ENCODE data around the gene ALAS2. TPM values are rescaled to one million over a fixed set of nuclear protein-coding genes. Genes with fewer than 3 reads are reported as not detected.
A peak's percentile ranks its signal among the peaks of the same experiment; 100 is the strongest.
"Not testable (repeated sequence)": the region's sequence is repeated elsewhere in the genome, so short reads cannot be mapped to it uniquely, and the experiment has no call there.

The ALAS2 gene
- polyA plus RNA-seq, 3 donors: 10.8 to 11.3 (median 11.0) TPM

GRCh38 chrX:55008571-55009358, 22.0 kb downstream of the ALAS2 start:
- DNase-seq: no peak

- DNase-seq: no peak
These were observed 23.1 kb downstream of the ALAS2 start for GRCh38 chrX:55007656-55008055.

GRCh38 chrX:55006827-55007621, 23.8 kb downstream of the ALAS2 start:
- no peak for DNase-seq

GRCh38 chrX:55005256-55005655, 25.5 kb downstream of the ALAS2 start:
- no peak for DNase-seq

DNA sequence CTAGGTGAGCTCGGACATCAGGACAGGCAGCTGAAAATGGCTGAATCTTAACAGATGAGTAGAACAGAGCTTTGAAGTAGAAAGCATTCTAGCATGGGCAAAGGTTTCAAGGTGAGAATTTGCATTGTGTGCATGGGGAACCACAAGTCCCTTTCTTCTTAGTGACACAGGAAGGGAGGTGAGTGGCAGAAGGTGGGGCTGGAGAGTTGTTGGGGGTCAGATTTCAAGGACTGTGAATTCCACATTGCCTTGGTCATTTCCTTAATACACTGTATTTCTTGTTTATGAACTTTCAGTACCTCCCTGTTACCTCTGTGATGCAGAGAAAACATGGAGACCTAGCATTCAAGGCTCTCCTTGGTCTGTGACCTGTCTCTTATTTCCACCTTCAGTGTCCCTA, 26.5 kb downstream of the ALAS2 start:
- DNase-seq: no peak

DNA sequence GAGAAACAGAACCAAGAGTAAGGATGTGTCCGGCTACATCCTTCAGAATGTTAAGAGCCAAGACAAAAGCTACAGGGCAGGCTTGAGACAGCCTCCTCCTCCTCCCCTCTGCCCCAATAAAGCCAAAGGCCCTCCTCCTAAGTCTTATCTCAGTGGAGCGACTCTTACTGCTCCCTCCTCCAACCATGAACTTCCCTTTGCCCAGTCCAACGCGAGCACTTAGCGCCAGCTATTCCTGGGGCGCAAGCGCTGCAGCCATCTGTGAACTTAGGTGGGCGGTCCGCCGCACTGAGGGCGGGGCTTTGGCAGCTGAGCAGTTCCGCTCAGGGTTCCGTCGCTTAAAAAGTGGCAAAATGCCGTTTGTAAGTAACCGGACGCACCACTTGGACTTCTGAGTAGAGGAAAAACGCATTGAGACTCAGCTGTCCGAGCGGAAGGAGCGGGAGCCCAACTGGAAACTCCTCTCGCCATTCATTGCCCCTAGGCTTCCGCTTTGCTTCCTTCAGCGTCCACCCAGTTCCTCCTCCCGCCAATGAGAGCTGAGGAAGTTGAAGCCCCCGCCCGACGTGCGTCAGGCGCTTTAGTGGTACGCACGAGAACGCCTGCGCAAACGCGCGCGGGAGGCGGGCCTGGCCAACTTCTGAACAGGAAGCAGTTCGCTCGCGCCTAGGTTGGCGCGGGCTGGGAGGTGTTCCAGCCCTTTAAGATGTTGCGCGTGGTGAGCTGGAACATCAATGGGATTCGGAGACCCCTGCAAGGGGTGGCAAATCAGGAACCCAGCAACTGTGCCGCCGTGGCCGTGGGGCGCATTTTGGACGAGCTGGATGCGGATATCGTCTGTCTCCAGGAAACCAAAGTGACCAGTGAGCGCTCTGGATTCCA, 30.8 kb downstream of the ALAS2 start, which contains the start of gene APEX2:
Gene APEX2, plus strand, starts transcription at position 647 of the 882 bp plus-strand sequence. Its CDS starts 60 bp downstream, at position 707.
- peak; percentile 89 for DNase-seq

- DNase-seq: no peak
These were observed 35.2 kb downstream of the ALAS2 start for GRCh38 chrX:54995621-54996020.

DNA sequence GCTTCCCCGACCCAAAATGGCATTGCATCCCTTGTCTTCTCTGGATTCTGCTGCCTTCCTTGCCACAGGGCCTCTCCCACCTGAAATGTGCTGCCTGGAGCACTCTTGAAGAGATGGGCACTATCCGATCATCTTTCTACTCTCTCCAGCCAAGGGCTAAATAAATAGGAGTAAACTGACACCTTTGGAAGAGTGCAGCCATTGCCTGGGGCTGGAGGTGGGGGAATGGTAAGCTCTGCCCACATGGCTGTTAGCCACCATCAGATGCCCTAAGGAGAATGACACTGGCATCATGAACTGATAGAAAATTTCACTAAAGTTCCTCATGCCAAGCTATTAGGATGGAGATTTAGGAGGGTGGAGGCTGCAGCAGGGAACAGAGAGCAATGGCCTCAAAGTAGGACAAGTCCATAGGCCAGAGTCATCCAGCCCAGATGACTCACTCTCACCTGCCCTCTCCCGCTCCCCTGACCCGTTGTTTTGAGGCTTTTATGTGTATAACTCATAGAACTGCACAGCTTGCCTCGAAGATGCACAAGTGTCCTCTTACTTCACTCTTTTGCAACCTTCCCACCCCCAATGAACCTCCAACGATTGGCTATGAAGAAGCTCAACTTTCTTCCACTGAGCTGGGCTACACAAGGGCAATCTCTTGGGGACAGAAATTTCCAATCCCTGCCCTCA, 36.0 kb downstream of the ALAS2 start:
- DNase-seq: no peak

DNA sequence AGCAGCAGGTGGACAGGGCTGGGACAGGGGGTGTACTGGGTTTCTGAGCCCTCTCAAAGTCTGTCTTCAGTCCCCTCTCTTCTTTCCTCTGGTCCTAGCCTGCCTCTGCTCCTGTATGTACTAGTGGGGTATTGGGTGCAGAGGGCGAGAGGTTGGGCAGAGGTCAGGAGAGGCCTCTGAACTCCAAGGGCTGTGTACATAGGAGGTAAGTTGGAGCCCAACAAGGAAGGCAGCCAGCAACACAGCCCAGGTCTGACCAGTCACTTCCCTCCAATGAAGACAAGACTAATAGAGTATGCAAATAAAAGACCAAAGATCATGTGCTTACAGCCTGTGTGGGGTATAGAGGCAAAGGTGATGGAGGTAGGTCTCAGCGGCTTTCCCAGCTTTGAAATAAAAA, 36.7 kb downstream of the ALAS2 start, which contains the start of gene PFKFB1:
Gene PFKFB1, minus strand, starts transcription at position 90 of the 400 bp plus-strand sequence. CDS start 181 bp downstream, outside the sequence.
- DNase-seq: no peak

DNA sequence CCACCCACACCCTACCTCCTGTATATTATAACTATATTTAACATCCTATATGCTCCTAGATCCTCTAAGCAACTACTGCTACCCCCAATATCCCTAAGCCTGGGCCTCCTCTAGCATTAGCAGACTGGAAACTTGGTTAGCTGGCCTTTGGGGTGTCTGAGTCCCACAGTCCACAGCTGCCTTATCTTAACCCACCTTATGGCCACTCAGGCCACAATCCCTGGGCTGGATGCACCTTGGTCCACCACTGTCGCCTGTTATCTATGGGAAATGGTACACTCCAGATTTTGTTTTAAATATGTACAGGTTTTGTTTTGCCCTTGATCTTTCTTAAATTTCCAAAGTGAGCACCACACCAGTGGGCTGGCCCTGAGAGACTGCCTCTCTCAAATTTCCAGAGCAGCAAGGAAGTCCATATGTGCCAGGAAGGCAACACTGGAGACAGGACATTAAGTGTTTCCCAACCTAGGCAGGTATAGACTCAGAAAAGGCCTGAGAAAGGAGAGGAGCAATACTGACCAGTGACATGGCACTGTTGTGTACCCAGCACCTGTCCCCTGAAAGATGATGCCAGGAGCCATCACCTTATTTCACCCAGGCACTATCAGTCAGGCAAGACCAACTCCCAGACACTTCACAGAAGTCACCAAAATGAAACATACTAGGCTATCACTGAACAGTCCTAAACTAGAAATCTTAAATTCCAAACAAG, 37.7 kb downstream of the ALAS2 start:
- no peak for DNase-seq

GRCh38 chrX:54991706-54992105, 39.1 kb downstream of the ALAS2 start:
- DNase-seq: no peak

DNA sequence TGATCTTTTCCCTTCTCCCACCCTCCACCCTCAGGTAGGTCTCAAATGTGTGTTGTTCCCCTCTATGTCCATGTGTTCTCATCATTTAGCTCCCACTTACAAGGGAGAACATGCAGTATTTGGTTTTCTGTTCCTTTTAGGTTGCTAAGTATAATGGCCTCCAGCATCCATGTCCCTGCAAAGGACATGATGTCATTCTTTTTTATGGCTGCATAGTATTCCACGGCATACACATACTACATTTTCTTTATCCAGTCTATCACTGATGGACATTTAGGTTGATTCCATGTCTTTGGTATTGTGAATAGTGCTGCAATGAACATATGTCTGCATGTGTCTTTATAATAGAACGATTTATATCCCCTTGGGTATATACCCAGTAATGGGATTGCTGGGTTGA, 47.5 kb downstream of the ALAS2 start:
- DNase-seq: not testable (repeated sequence)

DNA sequence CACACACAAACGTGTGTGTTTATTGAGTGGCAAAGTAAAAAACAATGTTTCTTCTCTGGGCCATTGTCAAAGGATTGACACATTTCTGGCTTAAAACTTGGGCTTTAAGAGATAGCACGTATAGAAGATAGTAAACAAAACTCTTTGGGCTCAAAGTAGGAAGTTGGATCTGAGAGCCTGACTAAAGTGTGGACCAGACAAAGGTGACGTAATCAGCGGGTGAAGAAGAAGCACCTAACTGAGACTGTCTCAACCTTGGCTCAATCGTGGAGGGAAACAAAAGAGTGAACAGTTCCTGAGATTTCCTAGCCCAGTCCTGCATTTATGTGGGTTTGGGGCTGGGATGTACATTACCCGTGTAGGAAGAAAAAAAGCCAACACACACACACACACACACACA, 50.4 kb downstream of the ALAS2 start:
- DNase-seq: no peak

GRCh38 chrX:54979432-54979831, 51.3 kb downstream of the ALAS2 start:
- no peak for DNase-seq

DNA sequence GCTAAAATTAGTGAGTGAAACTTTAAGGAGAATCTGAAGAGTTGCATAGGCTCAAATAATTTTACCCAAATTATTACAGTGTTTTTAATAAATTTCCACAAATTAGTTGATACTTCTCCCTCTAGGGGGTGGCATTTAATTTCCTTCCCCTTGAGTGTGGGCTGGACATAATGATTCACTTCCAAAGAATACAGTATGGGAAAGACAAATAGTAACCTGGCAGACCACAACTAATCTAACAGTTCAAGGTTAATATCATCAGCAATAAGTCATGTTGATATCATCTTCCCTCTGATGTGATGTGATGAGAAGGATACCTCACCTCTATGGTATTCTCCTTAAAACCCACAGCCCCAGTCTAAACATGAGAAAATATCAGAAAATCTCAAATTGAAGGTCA, 52.3 kb downstream of the ALAS2 start:
- no peak for DNase-seq

DNA sequence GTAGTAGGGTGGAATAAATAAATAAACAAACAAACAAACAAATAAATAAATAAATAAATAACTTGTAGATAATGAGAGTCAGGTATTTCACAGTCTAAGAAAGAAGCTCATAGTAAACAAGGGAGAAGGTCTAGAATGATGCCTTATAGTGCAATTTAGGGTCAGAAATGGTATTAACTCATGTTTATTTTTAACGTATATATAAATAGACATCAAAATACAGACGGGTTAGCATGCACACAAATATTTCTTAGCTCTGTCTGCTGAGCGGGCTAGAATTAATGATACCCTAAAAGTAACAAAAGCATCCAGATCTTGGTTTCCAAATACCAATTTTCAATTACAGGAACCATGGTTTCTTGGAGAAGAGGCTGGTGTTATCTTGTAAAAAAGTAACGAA, 53.4 kb downstream of the ALAS2 start:
- no peak for DNase-seq

- no peak for DNase-seq
These were observed 65.8 kb downstream of the ALAS2 start for GRCh38 chrX:54964766-54965497.

DNA sequence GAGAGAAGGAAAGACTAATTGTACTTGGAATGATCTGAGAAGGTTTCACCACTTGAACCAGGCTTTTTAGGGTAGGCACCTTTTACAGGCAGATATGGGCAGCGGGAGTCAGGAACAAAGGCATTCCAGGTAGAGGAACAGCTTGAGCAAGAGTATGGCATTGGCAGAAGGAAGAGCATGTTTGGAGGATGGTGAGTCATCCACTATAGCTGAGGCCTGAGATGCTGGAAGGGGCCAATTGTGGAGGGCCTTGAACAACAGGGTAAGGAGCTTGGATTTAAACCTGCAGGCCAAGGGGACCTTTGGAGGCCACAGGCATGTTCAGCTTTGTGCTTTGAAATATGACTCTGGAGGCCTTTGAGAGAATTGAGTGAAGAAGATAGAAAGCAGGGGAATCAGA, 69.0 kb downstream of the ALAS2 start:
- DNase-seq: no peak
